Right cardiac atrium (tissue), 5 donors: ENCODE data around the gene TMEM273. TPM values are rescaled to one million over a fixed set of nuclear protein-coding genes. Genes with fewer than 3 reads are reported as not detected.

Experiments
- ATAC-seq, 2 donors: fragments of 200-7000 bp; cut with Tn5 transposase; one replicate each; pipeline versions ENCODE4 v1.8.0 to v1.9.1; 2020; ENCODE audit warnings: moderate library complexity in 2 of 2, mild to moderate bottlenecking in 1 of 2
- DNase-seq, 3 donors: peaks; one replicate each; pipeline ENCODE4 v3.0.0-alpha.2; 2020
- H3K27ac ChIP-seq: one replicate; pipeline ENCODE4 v1.5.1; 2013; ENCODE audit warnings: mild to moderate bottlenecking, low read length, control low read depth, moderate library complexity
- H3K27me3 ChIP-seq: one replicate; pipeline ENCODE4 v1.6.1; 2013; ENCODE audit not compliant: control insufficient read depth, insufficient read depth
- H3K4me1 ChIP-seq: one replicate; pipeline ENCODE4 v1.6.1; 2013; ENCODE audit warnings: low read length; ENCODE audit not compliant: control insufficient read depth, insufficient read depth
- H3K4me3 ChIP-seq: one replicate; pipeline ENCODE4 v1.5.1; 2013; ENCODE audit warnings: low read length, control low read depth
- H3K9me3 ChIP-seq: one replicate; pipeline ENCODE4 v1.6.1; 2013; ENCODE audit warnings: low read length; ENCODE audit not compliant: control insufficient read depth
- WGBS: extraction: QIAGEN DNeasy Blood & Tissue Kit; methylation state at CpG from one replicate; pipeline ENCODE4 v1.1.7; 2013; 5-methylcytosine and 5-hydroxymethylcytosine counted together
- intact Hi-C, 4 donors: fragments of 100-400 bp; cut with DNase I; formaldehyde crosslinking; loops; one replicate each; pipeline versions ENCODE4 v1.11.0 to v1.14.0; 2022 to 2023
- polyA plus RNA-seq: library from polyadenylated mRNA; stranded (reverse); fragments of 200-250 nt; gene quantifications from one replicate; pipeline ENCODE4 v1.2.3, GENCODE V29; 2013
- total RNA-seq, 4 donors: library from RNA; stranded (reverse); fragmentation: NEBNext Ultra II Directional; extraction: Animal tissue kit (Norgen Biotek cat#: 25700); gene quantifications; one replicate each; pipeline ENCODE4 v1.2.1, GENCODE V29; 2021
- donor health status: healthy with polysubstance abuse.
- donor health status: DM: no; HTN: yes; CAD: no.
- donor health status: DM: no; HTN: no; CAD: no.
- donor health status: DM: no; HTN: yes; CAD: no; lungs with severe emphysema.
- donor health status: DM: yes; HTN: yes; CAD: no.

Gene TMEM273
- total and polyA plus RNA-seq, 5 donors, result 9.6 to 36.9 (median 23.6) TPM

- WGBS, result 81% methylated on average over 5 of the region's 5 CpGs
- intact Hi-C loops, result loop anchor here (5.0 to 10.0 kb wide), 5 partner anchors 175 to 607 kb away; no protein-coding TSS in a partner anchor
- ATAC-seq, result no peak
- Histone ChIP-seq H3K27me3 (no peaks in the 10 kb centered on the region), H3K4me3 (no peak overlapping the region), H3K9me3 (no peaks in the 10 kb centered on the region), H3K4me1 (no peaks in the 10 kb centered on the region), H3K27ac (no peak overlapping the region)
- DNase-seq, result no peak
These were observed 26.1 kb downstream of the TMEM273 start for GRCh38 chr10:49162063-49162462.

DNA sequence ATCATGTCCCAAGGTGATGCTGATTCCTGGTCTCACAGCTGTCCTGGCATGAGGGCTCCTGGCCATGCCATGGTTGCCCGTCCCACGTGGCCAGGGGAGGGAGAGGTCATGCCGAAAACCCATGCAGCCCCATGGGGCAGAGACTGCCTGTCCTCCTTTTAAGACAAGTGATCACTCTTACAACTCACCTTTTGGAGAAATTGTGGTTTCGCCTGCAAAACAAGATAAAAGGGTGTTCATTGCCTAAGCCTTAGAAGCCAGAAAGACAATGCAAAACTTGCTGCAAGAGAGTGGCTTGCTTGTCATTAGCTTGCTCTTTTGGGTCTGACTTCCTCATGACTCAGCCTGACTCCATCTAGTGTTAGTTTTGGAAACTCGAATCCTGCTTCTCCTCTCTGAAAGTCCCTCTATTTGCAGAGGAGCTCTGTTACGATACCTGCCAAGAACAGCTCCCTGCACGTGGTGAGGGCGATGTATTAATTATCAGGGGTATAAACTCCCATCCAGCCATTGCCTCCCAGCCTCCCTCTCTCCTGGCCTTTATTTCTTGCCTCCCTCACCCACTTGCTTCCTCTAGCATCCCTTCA is 26.7 kb downstream of the TMEM273 start:
- no peaks in the 10 kb centered on the region for H3K4me1 ChIP-seq
- intact Hi-C loops, result loop anchor here (5.0 to 10.0 kb wide), 5 partner anchors 174 to 607 kb away; no protein-coding TSS in a partner anchor
- 55% methylated on average over 8 of the region's 8 CpGs for WGBS
- ATAC-seq, result peak; percentile 62 to 70
- no peaks in the 10 kb centered on the region for H3K27me3 ChIP-seq
- no peak for DNase-seq
- H3K27ac ChIP-seq, result no peak overlapping the region
- H3K4me3 ChIP-seq, result no peak overlapping the region
- no peaks in the 10 kb centered on the region for H3K9me3 ChIP-seq

GRCh38 chr10:49160814-49161213 is 27.4 kb downstream of the TMEM273 start:
- Histone ChIP-seq H3K9me3 (no peaks in the 10 kb centered on the region), H3K27me3 (no peaks in the 10 kb centered on the region), H3K4me3 (no peak overlapping the region), H3K4me1 (no peaks in the 10 kb centered on the region), H3K27ac (no peak overlapping the region)
- no peak for DNase-seq
- WGBS, result 96% methylated on average over 5 of the region's 5 CpGs
- no peak for ATAC-seq
- intact Hi-C loops, result loop anchor here (5.0 to 10.0 kb wide), 5 partner anchors 174 to 606 kb away; no protein-coding TSS in a partner anchor

DNA sequence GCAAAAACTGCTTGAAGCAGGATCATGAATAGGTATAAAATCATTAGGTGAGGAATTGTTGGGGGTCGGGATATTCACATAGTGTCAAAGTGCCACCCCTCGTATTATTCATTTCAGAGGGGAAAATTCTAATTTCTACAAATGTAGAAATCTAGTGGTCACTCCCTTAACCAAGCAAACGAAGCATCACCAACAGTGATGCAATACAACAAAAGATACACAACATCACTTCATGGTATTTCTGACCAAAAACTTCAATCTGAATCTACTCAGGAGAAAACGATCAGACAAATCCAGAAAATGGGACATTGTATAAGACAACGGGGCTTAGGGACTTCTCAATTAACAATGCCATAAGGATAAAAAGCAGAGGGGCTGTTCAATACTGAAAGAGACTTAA is 28.1 kb downstream of the TMEM273 start:
- H3K4me3 ChIP-seq, result no peak overlapping the region
- no peak for ATAC-seq
- H3K27me3 ChIP-seq, result no peaks in the 10 kb centered on the region
- H3K27ac ChIP-seq, result no peak overlapping the region
- WGBS, result 90% methylated on average over 5 of the region's 5 CpGs
- no peaks in the 10 kb centered on the region for H3K4me1 ChIP-seq
- DNase-seq, result no peak
- H3K9me3 ChIP-seq, result no peaks in the 10 kb centered on the region
- intact Hi-C loops, result loop anchor here (5.0 to 10.0 kb wide), 5 partner anchors 173 to 605 kb away; no protein-coding TSS in a partner anchor

DNA sequence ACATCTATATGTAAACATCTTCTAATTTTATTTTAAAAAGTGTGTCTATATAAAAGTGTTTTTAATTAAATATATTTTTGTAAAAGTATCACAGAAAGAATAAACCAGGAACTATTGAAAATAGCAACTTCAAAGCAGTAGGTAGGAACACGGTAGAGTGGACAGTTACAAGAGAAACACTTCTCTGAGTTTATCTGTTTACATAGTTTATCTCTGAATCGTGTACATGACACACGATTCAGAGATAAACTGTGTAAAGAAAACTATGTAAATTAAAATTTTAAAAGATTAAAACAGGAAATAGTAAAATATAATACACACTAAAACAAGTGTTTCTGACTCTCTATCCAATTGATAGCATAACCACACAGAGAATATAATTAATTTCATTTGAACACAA is 29.3 kb downstream of the TMEM273 start:
- Histone ChIP-seq H3K27ac (no peak overlapping the region), H3K9me3 (no peaks in the 10 kb centered on the region), H3K4me3 (no peak overlapping the region), H3K4me1 (no peaks in the 10 kb centered on the region), H3K27me3 (no peaks in the 10 kb centered on the region)
- DNase-seq, result no peak
- 57% methylated on average over 3 of the region's 3 CpGs for WGBS
- intact Hi-C loops, result loop anchor here in 1 of 4 donors (10.0 kb wide), 1 partner anchor 494 kb away; no protein-coding TSS in a partner anchor
- ATAC-seq, result no peak

- ATAC-seq (no peak), DNase-seq (no peak)
- WGBS, result 82% methylated on average over 7 of the region's 7 CpGs
- no peak overlapping the region for H3K27ac ChIP-seq
- H3K9me3 ChIP-seq, result no peaks in the 10 kb centered on the region
- no peak overlapping the region for H3K4me3 ChIP-seq
- no peaks in the 10 kb centered on the region for H3K4me1 ChIP-seq
- intact Hi-C loops, result loop anchor here in 1 of 4 donors (10.0 kb wide), 1 partner anchor 494 kb away; no protein-coding TSS in a partner anchor
- no peaks in the 10 kb centered on the region for H3K27me3 ChIP-seq
These were observed 29.8 kb downstream of the TMEM273 start for GRCh38 chr10:49158404-49158803.

DNA sequence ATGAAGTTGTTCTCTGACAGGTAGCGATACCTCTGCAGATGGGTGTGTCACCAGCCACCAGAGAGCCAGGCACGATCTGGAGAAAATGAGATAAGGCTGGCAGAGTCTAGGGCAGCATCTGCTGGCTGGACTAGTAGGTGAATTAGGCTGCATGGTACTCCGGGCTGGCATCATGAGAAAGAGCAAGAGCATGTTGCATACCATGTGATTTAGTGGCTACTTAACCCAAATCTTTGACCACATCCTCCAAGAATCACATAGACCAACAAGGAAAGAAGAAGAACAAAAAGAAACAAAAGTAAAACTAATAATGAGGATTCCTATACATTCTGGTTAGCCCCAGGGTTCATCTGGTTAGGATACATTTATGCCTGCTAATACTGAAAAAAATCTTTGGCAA is 31.0 kb downstream of the TMEM273 start:
- DNase-seq (no peak), ATAC-seq (no peak)
- H3K27me3 ChIP-seq, result no peaks in the 10 kb centered on the region
- intact Hi-C loops, result loop anchor here in 1 of 4 donors (10.0 kb wide), 1 partner anchor 492 kb away; no protein-coding TSS in a partner anchor
- 89% methylated on average over 3 of the region's 3 CpGs for WGBS
- H3K9me3 ChIP-seq, result no peaks in the 10 kb centered on the region
- H3K27ac ChIP-seq, result no peak overlapping the region
- no peak overlapping the region for H3K4me3 ChIP-seq
- no peaks in the 10 kb centered on the region for H3K4me1 ChIP-seq

GRCh38 chr10:49154641-49155040 is 33.5 kb downstream of the TMEM273 start:
- ATAC-seq (no peak), DNase-seq (no peak)
- Histone ChIP-seq H3K4me1 (peaks cover 3% of the 10 kb centered on the region), H3K4me3 (no peak overlapping the region), H3K27me3 (no peaks in the 10 kb centered on the region), H3K9me3 (no peaks in the 10 kb centered on the region), H3K27ac (no peak overlapping the region)
- WGBS, result 86% methylated on average over 6 of the region's 6 CpGs
- intact Hi-C loops, result loop anchor here in 1 of 4 donors (10.0 kb wide), 1 partner anchor 490 kb away; no protein-coding TSS in a partner anchor

DNA sequence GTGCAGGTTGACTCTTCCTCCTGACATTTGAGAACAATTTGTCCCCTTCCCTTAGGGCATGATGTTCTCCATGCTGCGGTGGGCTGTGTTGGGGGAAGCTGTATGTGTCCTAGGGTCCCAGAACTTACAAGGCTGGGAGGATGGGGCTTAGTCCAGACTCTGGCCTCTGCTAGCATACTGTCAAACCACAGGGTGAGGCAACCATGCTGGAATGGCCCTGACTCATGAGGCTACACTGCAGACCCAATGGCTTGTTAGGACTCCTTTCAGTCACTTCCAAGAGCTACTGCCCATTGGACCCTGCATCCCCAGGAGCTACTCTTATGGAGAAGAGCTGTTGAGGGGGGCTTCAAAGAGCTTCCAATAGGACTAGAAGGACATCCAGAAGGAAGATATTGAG is 34.2 kb downstream of the TMEM273 start:
- 96% methylated on average over 1 of the region's 1 CpG for WGBS
- Histone ChIP-seq H3K9me3 (no peaks in the 10 kb centered on the region), H3K4me1 (peaks cover 3% of the 10 kb centered on the region), H3K27me3 (no peaks in the 10 kb centered on the region), H3K4me3 (no peak overlapping the region), H3K27ac (no peak overlapping the region)
- intact Hi-C loops, result loop anchor here in 1 of 4 donors (10.0 kb wide), 1 partner anchor 489 kb away; no protein-coding TSS in a partner anchor
- DNase-seq (no peak), ATAC-seq (no peak)

DNA sequence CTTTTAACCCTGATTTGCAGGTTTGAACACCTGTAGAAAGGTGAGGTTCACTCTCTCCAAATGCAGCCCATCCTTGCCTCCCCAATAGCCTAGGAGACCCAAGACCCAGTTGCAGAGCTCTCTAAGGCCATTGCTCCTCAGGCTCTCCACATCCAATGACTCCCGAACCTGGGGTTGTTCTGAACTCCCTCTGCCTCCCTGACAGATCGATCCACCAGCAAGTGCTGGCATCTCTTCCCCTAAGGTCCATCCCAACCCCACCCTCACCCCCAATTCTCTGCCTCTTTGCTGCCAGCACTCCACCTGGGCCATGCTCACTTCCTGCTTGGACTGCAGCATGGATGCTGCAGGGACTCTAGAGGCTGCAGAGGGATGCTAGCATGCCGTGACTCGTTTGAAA is 35.1 kb downstream of the TMEM273 start:
- DNase-seq, result no peak
- Histone ChIP-seq H3K4me1 (peaks cover 3% of the 10 kb centered on the region), H3K27ac (no peak overlapping the region), H3K9me3 (no peaks in the 10 kb centered on the region), H3K4me3 (no peak overlapping the region), H3K27me3 (no peaks in the 10 kb centered on the region)
- 52% methylated on average over 4 of the region's 4 CpGs for WGBS
- intact Hi-C loops, result loop anchor here in 1 of 4 donors (10.0 kb wide), 1 partner anchor 488 kb away; no protein-coding TSS in a partner anchor
- ATAC-seq, result no peak

GRCh38 chr10:49152663-49153062 is 35.5 kb downstream of the TMEM273 start:
- no peak for ATAC-seq
- intact Hi-C loops, result loop anchor here in 1 of 4 donors (10.0 kb wide), 1 partner anchor 488 kb away; no protein-coding TSS in a partner anchor
- H3K27ac ChIP-seq, result no peak overlapping the region
- H3K4me3 ChIP-seq, result no peak overlapping the region
- WGBS, result 88% methylated on average over 4 of the region's 4 CpGs
- no peaks in the 10 kb centered on the region for H3K27me3 ChIP-seq
- no peak for DNase-seq
- H3K9me3 ChIP-seq, result no peaks in the 10 kb centered on the region
- H3K4me1 ChIP-seq, result peaks cover 3% of the 10 kb centered on the region
